GM19372 (cell line): Measurements from ENCODE around the gene BRD3.

Source experiments
- ATAC-seq: cut with Tn5 transposase; IDR thresholded peaks from one replicate; pipeline ENCODE4 v1.9.1; 2021; ENCODE audit warnings: mild to moderate bottlenecking, low read depth, moderate library complexity; ENCODE audit not compliant: unreplicated experiment

Gene BRD3

GRCh38 chr9:134066913-134067851 lies 644 bp downstream of the BRD3 start:
- ATAC-seq: peak; percentile 11

DNA sequence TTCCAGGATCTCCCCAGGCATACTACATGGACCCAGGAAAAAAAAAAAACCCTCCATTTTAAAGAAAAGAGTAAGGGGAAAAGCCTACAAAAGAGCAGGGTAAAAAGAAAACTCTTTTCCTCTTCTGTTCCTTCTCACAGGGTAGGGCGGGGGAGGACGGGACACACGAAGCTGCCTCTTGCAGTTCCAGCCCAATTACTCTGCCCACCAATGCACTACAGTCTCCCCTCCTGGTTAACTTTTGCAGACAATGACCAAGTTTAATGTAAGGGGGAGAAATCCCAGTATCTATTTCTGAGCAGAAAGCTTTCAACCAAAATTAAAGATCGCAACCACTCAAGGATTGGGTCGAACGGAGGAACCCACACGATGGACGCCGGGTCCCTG lies 1.3 kb downstream of the BRD3 start:
- no peak for ATAC-seq

DNA sequence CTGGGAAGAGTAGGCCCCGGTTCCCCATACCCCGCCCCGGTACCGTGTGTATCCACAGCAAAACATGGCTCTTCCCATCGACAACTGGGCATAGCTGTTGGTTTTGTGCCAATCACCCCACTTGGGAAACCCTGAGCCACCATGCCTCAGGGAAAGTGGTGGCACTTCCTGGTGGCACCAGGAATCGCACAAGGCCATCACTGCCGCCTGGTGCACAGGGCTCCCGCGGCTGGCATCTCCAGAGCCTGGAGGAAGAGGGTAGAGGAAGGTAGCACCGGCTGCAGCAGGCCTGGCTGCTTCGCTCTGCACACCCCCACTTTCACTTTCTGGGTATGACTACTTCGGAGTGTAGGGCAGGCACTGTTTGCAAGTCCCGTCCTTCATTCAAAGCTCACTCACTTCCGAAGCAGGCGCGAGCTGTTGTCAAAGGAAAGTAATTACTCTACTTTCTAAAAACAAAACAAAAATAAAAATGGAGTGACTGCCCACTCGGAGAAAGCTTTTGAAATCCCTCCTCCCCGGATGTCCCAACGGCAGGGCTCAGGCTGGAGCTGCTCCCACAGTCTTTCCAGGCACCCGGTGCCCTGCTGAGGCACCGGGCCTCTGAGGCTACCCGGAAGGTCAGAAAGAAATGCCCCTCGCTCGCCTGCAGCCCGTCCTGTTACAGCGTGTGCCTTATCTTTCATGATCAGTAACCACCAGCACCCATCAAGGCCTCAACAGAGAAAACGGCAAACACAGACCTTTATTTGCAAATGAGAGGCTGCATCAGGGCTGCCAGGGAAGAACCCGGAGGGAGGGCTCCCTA lies 2.0 kb downstream of the BRD3 start:
- ATAC-seq: no peak

DNA sequence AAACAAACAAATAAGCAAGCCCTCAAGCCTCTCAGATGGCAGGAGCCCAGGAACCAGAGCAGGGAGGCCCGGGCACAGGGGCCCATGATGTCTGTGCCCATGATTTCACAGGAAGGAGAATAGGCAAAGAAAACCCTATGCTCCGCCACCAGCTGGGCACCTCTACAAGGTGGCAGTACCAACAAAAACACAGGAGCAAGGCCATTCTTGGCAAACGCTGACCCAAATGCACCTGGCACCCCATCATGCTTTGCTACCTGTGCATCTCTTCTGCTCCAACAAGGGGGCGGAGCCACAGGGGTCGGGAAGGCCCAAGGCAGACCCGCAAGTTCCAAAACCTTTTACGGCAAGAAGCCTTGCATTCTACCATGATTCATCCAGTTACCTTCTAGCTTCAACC lies 3.1 kb downstream of the BRD3 start:
- no peak for ATAC-seq

DNA sequence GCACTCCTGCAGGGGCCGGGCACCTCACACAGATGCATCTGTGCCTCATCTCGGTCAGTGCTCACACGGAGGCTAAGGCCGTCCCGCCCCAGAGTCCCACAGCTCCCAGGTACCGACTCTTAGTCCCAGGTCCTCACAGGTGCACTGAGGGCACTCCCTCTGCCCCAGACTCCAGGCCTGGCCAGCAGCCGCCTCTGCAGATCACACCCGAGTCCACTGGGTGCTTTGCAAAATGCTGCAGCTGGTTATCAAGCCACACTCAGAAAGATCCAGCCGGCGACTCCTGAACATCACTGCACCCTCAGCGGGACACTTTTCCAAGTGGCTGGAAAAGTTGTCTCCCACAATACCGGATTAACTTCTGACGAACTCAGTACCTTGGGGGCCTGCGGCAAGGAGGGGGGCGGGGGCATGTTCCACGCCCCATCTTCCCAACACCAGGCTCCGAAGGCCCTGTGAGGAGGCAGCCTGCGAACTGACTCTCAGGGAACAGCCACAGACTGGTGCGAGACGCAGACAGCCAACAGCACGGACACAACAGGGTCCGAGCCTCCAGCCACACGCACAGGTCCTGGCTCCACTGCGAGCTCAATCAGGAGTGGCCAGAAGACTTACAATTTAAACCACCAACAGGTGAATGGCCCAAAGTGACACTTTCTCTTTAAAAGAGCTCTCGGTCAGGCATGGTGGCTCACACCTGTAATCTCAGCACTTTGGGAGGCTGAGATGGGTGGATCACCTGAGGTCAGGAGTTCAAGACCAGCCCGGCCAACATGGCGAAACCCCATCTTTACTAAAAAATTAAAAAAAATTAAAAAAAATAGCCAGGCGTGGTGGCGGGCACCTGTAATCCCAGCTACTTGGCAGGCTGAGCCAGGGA lies 4.0 kb downstream of the BRD3 start:
- ATAC-seq: no peak

DNA sequence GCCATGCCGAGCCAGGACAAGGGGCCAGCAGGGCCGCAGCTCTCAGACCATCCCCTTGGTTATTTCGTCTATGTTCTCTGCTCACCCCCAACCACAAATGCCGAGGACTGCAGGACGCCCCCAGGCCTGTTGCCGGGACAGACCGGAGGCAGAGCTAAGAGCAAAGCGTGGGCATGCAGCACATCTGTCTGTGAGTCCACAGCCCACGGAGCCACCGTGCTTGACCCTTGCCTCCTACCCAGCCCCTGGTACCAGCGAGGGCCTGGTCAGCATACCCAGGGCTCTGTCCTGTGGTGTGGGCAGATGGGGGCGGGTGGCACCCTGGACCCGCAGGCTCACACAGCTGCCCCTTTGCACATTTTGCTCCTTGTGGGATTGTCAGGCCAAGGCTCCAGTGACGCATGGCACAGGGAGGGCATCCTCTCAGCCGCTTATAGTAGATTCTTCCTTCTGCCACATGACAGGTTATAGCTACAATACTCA lies 4.7 kb downstream of the BRD3 start:
- no peak for ATAC-seq

DNA sequence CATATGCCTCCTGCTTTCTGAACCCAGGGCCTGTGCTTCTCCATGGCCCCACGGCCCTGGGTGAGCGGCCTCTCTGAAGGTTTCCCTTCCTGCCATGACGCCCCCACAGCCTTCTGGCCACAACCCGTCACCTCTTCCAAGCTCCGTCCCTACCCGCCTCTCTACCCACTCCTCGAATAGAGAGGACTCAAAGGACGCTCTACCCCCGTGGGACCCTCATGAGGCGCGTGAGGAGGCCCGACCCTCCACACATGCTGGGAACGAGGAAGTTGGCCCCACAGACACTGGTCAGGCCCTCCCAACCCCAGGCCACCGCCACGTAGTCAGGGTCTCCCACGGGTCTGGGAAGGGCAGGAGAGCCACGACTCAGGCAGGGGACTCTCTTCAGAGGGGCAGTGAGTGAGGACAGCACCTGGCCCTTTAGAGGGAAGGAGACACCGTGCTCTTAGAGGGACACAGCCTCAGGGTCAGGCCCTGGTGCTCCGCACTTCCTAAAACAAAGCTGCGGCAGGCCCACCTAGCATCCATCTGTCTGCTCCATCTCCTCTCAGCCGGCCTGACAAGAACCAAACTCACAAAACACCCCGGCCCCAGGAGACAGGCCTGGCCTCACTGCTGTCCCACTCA lies 5.3 kb downstream of the BRD3 start:
- ATAC-seq: no peak

DNA sequence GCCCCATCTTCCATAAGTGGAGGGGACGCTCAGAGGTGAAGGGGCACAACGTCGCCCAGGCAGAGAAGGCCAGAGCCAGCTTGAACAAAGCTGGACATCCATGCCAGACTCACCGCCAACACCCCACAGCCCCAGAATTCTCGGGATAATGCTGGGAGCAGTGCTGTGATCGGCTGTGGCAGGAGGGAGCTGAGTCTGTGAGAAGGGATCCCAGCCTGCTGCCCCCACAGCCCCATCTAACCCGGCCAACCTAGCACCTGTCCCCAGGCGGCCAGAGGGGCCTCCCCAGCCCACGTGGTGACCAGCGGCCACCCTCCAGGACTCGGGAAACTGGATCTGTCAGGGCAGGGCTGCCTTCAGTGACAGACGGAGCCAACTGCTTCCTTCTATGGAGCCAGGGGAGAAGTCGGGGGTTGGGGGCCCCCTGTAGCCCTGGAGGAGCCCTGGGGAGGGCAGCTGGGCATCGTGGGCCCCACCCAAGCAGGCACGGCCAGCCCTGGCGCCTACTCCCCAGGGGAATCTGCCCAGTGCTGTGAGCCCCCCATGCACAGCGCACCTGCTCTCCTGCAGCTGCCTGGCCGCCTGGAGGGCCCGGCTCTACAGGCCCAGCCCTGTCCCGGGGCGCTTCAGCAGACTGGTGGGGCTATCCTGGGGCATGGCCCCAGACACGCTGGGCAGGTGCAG lies 6.0 kb downstream of the BRD3 start:
- no peak for ATAC-seq

DNA sequence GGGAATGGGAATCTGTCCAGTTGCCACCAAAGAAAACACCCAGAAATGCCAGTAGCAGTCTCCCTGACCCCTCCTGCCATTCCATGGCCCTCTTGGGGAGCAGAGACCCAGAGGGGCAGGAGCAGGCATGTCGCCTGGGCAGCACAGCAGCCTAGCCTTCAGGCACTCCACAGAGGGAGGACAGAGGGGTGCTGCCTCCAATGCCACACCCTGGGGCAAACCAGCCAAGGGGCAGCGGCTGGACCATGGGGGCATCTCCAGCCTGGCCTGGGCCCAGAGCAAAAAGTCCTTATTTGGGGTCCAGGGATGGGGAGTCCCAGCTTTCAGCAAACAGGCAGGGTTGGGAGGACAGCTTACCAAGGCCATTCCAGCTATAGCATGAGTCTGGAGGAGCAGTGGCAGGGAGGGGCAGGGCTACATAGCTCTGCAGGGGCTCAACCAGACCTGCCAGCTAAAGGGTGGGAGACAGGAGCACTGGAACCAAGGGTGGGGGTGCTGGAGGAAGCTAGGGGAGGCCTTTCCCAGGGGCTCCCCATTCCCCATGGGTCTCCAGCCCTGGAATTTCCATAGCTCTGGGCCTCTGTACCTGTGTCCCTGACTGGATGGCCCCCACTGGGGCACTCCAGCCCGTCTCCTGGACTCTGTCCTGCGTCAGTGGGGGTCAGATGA lies 6.7 kb downstream of the BRD3 start:
- no peak for ATAC-seq

GRCh38 chr9:134060546-134060945 lies 7.3 kb downstream of the BRD3 start:
- ATAC-seq: no peak

- peak; percentile 65 for ATAC-seq
Observed at GRCh38 chr9:134059661-134060395, 8.0 kb downstream of the BRD3 start.

- no peak for ATAC-seq
Observed at GRCh38 chr9:134059188-134059641, 8.6 kb downstream of the BRD3 start.

GRCh38 chr9:134058716-134059115 lies 9.1 kb downstream of the BRD3 start:
- no peak for ATAC-seq

GRCh38 chr9:134057751-134058701 lies 9.8 kb downstream of the BRD3 start:
- ATAC-seq: no peak

GRCh38 chr9:134057307-134057657 lies 10.5 kb downstream of the BRD3 start:
- ATAC-seq: no peak

GRCh38 chr9:134056483-134057306 lies 11.1 kb downstream of the BRD3 start:
- ATAC-seq: no peak
